ENCODE data around the gene JAKMIP3.

JAKMIP3 gene

GRCh38 chr10:132113766-132114365, 48.1 kb downstream of the JAKMIP3 start:
- DNase-seq, result no peak

GRCh38 chr10:132114953-132115520, 49.3 kb downstream of the JAKMIP3 start:
- no peak for DNase-seq

Measured in stimulated activated naive CD4-positive, alpha-beta T cell (primary cell).